Astrocyte (in vitro differentiated cells and primary cell): ENCODE results near the gene JOSD2. TPM values are rescaled to one million over a fixed set of nuclear protein-coding genes. Genes with fewer than 3 reads are reported as not detected.

Experiments
- DNase-seq: peaks from one replicate; pipeline ENCODE4 v3.0.0-alpha.2; 2010; ENCODE audit warnings: low read depth
- FAIRE-seq: peaks from 2 replicates; lab custom pipeline; 2011; peaks lifted over from hg19 to GRCh38; lab: Jason Lieb, UNC
- H2AFZ ChIP-seq: 2 replicates; pipeline ENCODE4 v1.6.0; 2012; ENCODE audit warnings: low read depth, low read length, inconsistent platforms
- H3K27ac ChIP-seq: 2 replicates; pipeline ENCODE4 v1.5.1; 2011; ENCODE audit warnings: low read depth, low read length, inconsistent platforms
- H3K27me3 ChIP-seq: 2 replicates; pipeline ENCODE4 v1.6.0; 2011; ENCODE audit warnings: low read length, inconsistent platforms; ENCODE audit not compliant: insufficient read depth
- H3K36me3 ChIP-seq: 2 replicates; pipeline ENCODE4 v1.5.1; 2011; ENCODE audit warnings: low read length, inconsistent platforms; ENCODE audit not compliant: insufficient read depth
- H3K4me1 ChIP-seq: 2 replicates; pipeline ENCODE4 v1.5.1; 2011; ENCODE audit warnings: low read length, inconsistent platforms; ENCODE audit not compliant: insufficient read depth
- H3K4me2 ChIP-seq: 2 replicates; pipeline ENCODE4 v1.6.0; 2012; ENCODE audit warnings: low read length, inconsistent platforms
- H3K4me3 ChIP-seq: 2 replicates; pipeline ENCODE4 v1.5.1; 2011; ENCODE audit warnings: low read depth, mild to moderate bottlenecking, low read length, inconsistent platforms; ENCODE audit not compliant: insufficient read depth
- H3K79me2 ChIP-seq: 2 replicates; pipeline ENCODE4 v1.6.0; 2012; ENCODE audit warnings: mild to moderate bottlenecking, low read length, inconsistent platforms; ENCODE audit not compliant: insufficient read depth
- H3K9ac ChIP-seq: 2 replicates; pipeline ENCODE4 v1.6.0; 2012; ENCODE audit warnings: mild to moderate bottlenecking, low read length, inconsistent platforms
- H3K9me3 ChIP-seq: 2 replicates; pipeline ENCODE4 v1.5.1; 2012; ENCODE audit warnings: low read depth, mild to moderate bottlenecking, low read length, inconsistent platforms; ENCODE audit not compliant: insufficient read depth
- H4K20me1 ChIP-seq: 2 replicates; pipeline ENCODE4 v1.6.0; 2012; ENCODE audit warnings: low read length, inconsistent platforms; ENCODE audit not compliant: insufficient read depth
- H3K27ac Mint-ChIP-seq: one replicate; pipeline ENCODE4 v1.8.0; 2021; ENCODE audit warnings: mild to moderate bottlenecking, mixed read lengths; ENCODE audit not compliant: unreplicated experiment
- H3K27me3 Mint-ChIP-seq: one replicate; pipeline ENCODE4 v1.8.0; 2021; ENCODE audit warnings: low read depth, mixed read lengths; ENCODE audit not compliant: unreplicated experiment
- H3K36me3 Mint-ChIP-seq: one replicate; pipeline ENCODE4 v1.8.0; 2021; ENCODE audit warnings: low read depth, mixed read lengths; ENCODE audit not compliant: unreplicated experiment
- H3K4me1 Mint-ChIP-seq: one replicate; pipeline ENCODE4 v1.8.0; 2021; ENCODE audit warnings: low read depth, mixed read lengths; ENCODE audit not compliant: unreplicated experiment
- H3K4me3 Mint-ChIP-seq: one replicate; pipeline ENCODE4 v1.8.0; 2021; ENCODE audit warnings: mild to moderate bottlenecking, moderate library complexity, mixed read lengths; ENCODE audit not compliant: unreplicated experiment
- H3K9me3 Mint-ChIP-seq: one replicate; pipeline ENCODE4 v1.8.0; 2021; ENCODE audit warnings: mild to moderate bottlenecking, mixed read lengths; ENCODE audit not compliant: unreplicated experiment
- CTCF ChIP-seq: IDR thresholded peaks from 2 replicates; pipeline ENCODE4 v1.5.1; 2011; ENCODE audit warnings: low read depth, mild to moderate bottlenecking, inconsistent platforms, low read length, moderate library complexity; ENCODE audit not compliant: insufficient read depth
- EZH2 ChIP-seq: IDR thresholded peaks from 2 replicates; pipeline ENCODE4 v1.6.1; 2012; ENCODE audit warnings: mild to moderate bottlenecking, low read length, inconsistent platforms; ENCODE audit not compliant: insufficient read depth
- total RNA-seq: library from RNA; stranded (reverse); gene quantifications from 2 replicates; pipeline ENCODE4 v1.2.1, GENCODE V29; 2021

Gene JOSD2
- total RNA-seq, 1 donor from 2014 or later, result not detected

DNA sequence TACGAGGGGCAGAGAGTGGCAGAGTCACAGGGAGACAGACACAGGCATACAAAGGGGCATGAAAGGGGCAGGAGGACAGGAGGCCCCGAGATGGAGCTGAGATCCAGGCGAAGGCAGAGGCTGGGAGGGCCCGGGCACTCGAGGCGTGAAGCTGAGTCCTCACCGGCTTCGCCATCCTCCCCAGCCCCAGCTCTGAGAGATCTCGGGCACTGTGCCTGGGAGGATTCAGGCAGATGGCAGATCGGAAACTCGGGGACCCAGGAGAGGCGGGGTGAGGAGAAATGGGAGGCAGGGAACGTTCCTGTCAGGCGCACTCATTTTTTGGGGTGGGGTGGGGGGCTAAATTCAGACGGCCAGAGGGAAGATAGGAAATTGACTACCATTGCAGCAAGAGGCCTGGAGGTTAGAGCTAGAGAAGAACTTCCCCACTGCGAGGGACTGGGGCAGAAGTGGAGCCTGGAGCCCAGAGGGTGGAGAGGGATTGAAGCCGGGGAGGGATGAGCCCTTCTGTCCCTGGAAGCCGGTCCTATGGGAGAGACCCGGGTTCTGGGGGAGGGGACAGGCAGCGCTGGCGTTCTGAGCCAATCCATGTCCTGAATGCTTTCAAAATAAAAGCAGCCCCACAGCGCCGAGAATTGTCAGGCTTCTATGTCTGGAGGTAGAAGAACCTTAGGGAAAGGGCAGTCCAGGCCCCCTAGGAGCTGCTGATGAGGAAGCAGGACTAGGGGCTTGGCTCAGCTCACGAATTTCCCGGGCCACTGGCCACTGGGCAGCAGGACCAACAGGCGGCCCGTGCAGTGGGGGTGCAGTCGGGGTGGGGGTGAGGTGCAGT lies 44.7 kb upstream of the JOSD2 start:
- H4K20me1 ChIP-seq, result no peaks in the 10 kb centered on the region
- H3K27ac ChIP-seq, result no peak overlapping the region
- TF ChIP-seq CTCF (no peak), EZH2 (no peak)
- no peak overlapping the region for H3K9ac ChIP-seq
- DNase-seq (no peak), FAIRE-seq (no peak)
- H3K79me2 ChIP-seq, result no peaks in the 10 kb centered on the region
- no peaks in the 10 kb centered on the region for H3K9me3 ChIP-seq
- Mint-ChIP-seq H3K36me3 (no peaks in the 10 kb centered on the region), H3K4me3 (no peak overlapping the region), H3K27ac (no peak overlapping the region), H3K27me3 (no peaks in the 10 kb centered on the region), H3K9me3 (peaks cover 24% of the 10 kb centered on the region), H3K4me1 (no peaks in the 10 kb centered on the region)
- H3K4me3 ChIP-seq, result no peak overlapping the region
- H2AFZ ChIP-seq, result no peak overlapping the region
- H3K27me3 ChIP-seq, result no peaks in the 10 kb centered on the region
- H3K36me3 ChIP-seq, result no peaks in the 10 kb centered on the region
- peak overlapping the region; percentile 84 for H3K4me2 ChIP-seq
- H3K4me1 ChIP-seq, result peaks cover 3% of the 10 kb centered on the region

DNA sequence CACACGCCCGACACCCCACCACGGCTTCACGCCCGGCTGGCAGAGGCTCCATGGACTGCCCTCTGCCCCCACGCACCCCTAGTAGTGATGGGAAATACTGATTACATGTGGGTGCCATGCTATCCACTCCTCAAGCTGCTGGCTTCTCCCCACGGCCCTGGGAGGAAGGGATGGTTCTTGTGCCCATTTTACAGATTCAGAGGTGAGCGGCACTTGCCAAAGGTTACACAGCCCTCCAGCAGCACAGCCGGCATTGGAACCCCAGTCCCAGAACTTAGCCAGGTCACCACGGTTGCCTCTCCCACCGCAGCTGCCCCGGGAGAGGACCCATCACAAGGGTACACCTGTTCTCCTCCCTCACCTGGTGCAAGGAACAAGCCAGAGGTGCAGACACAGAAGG lies 44.0 kb upstream of the JOSD2 start:
- no peak overlapping the region for H3K9ac ChIP-seq
- no peak overlapping the region for H3K27ac Mint-ChIP-seq
- FAIRE-seq, result no peak
- no peak overlapping the region for H2AFZ ChIP-seq
- no peak for TF ChIP-seq EZH2
- no peaks in the 10 kb centered on the region for H3K79me2 ChIP-seq
- H4K20me1 ChIP-seq, result no peaks in the 10 kb centered on the region
- no peaks in the 10 kb centered on the region for H3K36me3 Mint-ChIP-seq
- H3K9me3 ChIP-seq, result no peaks in the 10 kb centered on the region
- no peak overlapping the region for H3K27ac ChIP-seq
- H3K4me2 ChIP-seq, result no peak overlapping the region
- H3K27me3 ChIP-seq, result peaks cover 2% of the 10 kb centered on the region
- no peaks in the 10 kb centered on the region for H3K36me3 ChIP-seq
- DNase-seq, result no peak
- peaks cover 28% of the 10 kb centered on the region for H3K9me3 Mint-ChIP-seq
- no peaks in the 10 kb centered on the region for H3K4me1 Mint-ChIP-seq
- H3K4me3 ChIP-seq, result no peak overlapping the region
- no peak overlapping the region for H3K4me3 Mint-ChIP-seq
- no peaks in the 10 kb centered on the region for H3K27me3 Mint-ChIP-seq
- H3K4me1 ChIP-seq, result peaks cover 3% of the 10 kb centered on the region

- no peak overlapping the region for H3K27ac Mint-ChIP-seq
- no peaks in the 10 kb centered on the region for H3K27me3 Mint-ChIP-seq
- H3K9me3 Mint-ChIP-seq, result peaks cover 26% of the 10 kb centered on the region
- DNase-seq, result no peak
- Histone ChIP-seq H4K20me1 (no peaks in the 10 kb centered on the region), H3K79me2 (no peaks in the 10 kb centered on the region), H3K4me2 (no peak overlapping the region), H3K9me3 (no peaks in the 10 kb centered on the region), H3K27ac (no peak overlapping the region), H3K36me3 (no peaks in the 10 kb centered on the region), H3K4me1 (peaks cover 3% of the 10 kb centered on the region), H3K27me3 (peaks cover 3% of the 10 kb centered on the region), H3K9ac (no peak overlapping the region), H3K4me3 (no peak overlapping the region), H2AFZ (no peak overlapping the region)
- H3K4me3 Mint-ChIP-seq, result no peak overlapping the region
- TF ChIP-seq CTCF (no peak), EZH2 (no peak)
- no peaks in the 10 kb centered on the region for H3K4me1 Mint-ChIP-seq
- H3K36me3 Mint-ChIP-seq, result no peaks in the 10 kb centered on the region
- no peak for FAIRE-seq
Measured at GRCh38 chr19:50554212-50554611, 43.2 kb upstream of the JOSD2 start.
